Endometrial microvascular endothelial cells (primary cell): Measurements from ENCODE around the gene ABHD15. TPM values are rescaled to one million over a fixed set of nuclear protein-coding genes. Genes with fewer than 3 reads are reported as not detected.

ENCODE experiments used
- in situ Hi-C: cut with HindIII; loops from 2 replicates; pipeline ENCODE4 v1.10.0; 2017; ENCODE audit warnings: low sequenced_read_pairs, low pct_unique_long_range_greater_than_20kb; ENCODE audit errors: inconsistent ontology term
- total RNA-seq: library from RNA; depleted of rRNA; stranded (reverse); fragments of >200 nt; gene quantifications from one replicate; pipeline ENCODE4 v1.2.3, GENCODE V29; 2015; ENCODE audit errors: inconsistent ontology term

The ABHD15 gene
- total RNA-seq, 1 donor from 2014 or later: 7.7 TPM

DNA sequence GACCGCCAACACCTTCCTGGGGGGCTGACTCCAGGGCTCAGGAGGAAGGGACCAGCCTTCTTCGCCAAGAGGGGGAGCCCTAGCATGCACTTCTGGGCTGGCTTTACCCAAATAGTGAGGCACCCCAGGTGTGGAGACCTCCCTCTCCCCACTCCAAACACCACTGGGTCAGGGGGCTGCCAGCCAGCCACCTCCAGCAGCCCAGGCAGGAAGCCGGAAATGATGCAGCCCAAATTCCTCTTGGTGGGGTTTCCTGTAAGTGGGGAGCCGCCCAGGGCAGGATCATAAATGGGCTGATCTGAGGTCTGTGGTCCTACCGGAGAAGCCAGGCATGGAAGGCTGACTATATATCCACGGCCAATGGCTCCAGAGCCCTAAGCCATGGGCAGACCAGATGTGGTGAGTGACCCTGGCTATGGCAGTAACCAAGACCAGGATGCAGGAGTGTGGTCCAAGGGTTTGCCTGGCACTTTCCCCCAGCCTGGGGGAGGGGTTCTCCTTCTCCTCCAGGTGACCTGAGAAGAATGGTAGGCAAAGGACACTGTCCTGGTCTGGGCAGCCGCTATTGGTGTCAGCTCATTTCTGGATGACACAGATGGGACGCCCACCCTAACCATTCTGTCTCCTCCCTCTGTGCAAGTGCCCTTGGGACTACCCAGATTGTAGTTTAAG, 18.4 kb upstream of the ABHD15 start:
- in situ Hi-C loops: no loop called here

DNA sequence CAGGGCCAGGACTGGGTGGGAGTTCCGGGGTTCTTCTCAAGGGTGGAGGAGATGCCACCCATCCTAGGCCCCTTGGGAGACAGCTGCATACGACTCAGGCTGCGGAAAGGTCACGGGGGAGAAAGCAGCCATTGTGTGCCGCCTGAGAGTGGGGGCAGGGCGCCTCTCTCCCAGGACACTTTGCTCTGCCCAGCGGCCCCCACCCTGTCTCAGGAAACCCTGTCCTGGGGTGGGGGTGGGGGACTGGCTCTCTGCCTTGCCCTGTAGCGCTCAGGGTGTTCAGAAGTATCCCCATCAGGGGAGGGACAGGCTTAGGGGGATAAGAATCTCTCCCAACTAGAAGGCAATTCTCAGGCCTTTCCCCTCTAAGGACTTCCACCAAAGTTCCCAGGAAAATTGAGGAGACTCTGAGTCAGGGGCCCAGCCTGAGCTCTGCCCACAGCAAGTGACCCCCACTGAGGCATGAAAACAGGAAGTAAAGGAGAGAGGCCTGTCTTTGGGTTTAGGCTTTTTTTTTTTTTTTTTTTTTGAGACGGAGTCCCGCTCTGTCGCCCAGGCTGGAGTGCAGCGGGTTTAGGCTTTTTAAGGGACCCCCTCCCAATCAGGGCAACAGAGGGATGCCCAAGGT, 17.7 kb upstream of the ABHD15 start:
- in situ Hi-C loops: no loop called here

DNA sequence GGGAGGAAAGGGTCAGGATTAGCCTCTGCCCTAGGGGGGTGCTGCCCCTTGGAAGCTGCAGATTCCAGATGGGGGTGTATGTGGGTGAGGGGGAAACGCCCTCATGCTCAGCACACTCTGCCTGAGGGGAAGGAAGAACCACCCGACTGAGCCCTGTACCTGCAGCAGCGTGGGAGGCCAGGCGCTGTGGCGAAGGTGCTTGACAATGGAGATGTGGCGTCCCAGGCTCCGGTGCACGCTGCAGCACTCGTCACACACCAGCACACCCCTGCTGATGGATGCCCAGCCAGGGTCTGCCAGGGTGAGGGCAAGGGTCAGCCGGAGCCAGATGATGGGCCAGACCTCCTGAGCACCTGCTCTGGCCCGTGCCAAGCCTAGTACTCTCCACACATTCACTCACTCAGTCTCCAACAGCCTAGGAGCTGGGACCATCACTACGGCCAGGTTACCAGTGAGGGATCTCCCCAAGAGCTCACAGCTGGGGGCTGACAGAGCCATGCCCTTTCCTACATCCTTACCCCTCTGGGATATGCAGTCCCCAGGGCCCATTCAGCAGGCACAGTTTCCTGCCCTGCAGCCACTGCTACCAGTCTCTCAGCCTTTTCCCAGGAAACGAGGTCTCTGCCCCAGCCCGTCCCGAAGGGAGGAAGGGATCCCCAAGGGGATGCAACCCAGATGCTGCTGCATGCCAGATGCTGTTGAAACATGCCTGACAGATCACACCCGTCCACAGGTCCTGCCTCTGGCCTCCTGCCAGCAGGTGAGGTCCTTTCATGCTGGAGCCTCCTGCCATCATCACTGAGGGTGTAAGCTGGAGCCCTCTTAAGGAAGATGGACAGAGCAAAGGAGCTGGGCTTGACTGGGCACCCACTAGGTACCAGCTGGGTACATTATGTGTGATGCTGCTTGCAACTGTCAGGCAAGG, 16.7 kb upstream of the ABHD15 start:
- in situ Hi-C loops: no loop called here

DNA sequence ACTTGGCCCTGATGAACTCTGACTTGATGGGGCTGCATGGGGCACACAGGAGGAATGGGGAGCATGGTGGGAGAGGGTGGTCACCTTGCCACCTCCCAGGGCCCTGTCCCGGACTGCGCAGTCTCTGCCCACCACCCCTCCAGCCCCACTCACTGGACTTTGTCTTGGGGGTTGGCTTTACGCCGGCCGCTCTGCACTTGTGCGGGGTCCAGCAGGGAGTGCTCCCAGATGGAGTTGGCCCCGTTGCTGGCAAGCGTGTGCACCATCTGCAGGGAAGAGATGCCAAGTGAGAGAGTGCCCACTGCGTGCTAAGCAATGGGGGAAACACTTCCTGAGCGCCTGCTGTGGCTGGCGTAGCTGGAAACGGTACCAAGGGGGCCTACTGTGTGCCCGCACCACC, 15.9 kb upstream of the ABHD15 start:
- in situ Hi-C loops: no loop called here

DNA sequence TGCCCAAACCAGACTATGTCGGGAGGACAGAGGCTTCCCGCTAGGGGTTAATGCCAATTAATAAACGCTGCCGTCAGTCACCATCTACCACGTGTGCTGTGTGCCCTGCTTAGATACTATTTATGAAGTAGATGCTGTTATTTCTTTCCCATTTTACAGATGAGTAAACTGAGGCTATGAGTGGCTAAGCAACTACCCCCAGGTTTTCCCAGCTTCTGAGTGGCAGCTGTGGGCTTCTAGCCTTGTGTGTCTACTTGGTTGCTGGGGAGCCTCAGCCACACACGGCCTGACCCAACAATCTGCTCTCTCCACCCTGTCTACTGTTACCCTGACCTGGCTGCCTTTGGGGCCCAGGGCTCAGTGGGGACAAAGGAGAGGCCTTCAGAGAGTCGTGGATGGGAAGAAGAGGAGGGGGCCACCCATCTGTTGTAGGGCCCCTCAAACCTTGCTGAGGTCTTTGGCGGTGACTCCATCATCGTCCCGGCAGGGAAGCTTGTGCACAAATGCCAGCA, 15.5 kb upstream of the ABHD15 start:
- in situ Hi-C loops: no loop called here

DNA sequence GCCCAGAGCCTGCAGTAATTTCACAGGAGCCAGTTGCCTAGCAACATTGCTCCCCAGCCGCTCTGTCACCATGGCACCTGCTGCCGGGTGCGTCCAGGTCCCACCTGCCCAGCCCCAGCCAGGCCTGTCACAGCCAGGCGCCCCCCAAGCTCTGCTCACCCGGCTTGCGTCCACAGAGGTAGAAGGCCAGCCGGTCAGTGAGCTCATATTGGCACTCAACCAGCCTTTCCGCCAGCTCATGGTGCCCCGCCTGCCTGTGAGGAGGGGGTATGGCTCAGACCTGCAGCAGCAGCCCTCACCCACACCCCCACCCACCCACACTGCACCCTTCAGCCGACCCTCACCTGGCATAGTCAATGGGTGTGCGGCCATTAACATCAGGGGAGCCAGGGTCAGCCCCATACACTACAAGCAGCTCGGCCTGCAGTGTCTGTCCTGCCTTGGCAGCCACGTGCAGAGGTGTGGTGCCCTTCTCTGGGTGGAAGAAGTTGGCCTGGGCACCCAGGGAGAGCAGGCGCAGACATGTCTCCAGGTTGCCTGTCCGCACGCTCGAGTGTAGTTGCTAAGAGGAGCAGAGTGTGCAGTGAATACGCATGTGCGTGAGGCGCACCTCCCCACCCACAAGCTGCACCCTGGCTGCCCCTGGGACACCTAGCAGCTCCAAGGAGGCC, 14.9 kb upstream of the ABHD15 start:
- in situ Hi-C loops: no loop called here

DNA sequence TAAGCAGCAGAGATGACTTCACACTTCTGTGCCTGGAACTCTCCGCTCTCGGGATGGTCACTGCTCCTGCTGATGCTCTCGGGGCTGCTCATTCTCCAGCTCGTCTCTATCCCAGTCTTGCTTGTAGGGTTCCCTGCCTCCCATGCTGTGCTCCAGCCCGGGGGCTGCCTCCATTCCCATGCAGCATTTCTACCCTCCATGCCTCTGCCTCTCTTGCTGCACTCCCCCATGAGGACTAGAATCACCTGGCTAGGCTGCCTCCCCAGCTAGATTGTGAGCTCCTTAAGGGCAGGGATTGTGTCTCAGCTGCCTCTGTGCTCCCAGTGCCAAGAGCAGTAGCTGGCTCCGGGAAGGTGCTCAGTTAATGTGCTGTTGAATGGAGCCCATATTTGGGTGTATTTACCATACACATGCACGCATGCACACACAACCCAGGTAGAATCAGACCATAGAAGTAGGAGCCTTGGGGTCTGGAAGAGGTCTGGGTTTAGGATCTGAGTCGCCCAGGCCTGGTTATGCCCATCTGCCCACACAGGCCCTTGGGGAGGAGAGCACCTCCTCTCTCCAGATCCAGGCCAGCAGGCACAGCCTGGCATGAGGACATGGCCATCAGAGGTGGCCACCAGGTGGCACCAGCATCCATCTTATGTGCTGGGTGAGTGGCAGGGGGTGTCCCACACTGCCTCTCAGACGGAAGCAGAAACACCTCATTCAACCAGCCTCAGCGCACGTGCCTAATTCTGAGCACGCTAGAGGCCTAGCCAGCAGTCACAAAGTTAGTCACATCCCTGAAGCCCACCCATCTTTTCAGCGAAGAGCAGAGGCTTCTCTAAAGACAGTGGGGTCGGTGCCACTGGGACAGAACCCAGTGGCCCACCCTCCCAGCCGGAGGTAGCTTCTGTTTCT, 13.3 kb upstream of the ABHD15 start:
- in situ Hi-C loops: no loop called here

DNA sequence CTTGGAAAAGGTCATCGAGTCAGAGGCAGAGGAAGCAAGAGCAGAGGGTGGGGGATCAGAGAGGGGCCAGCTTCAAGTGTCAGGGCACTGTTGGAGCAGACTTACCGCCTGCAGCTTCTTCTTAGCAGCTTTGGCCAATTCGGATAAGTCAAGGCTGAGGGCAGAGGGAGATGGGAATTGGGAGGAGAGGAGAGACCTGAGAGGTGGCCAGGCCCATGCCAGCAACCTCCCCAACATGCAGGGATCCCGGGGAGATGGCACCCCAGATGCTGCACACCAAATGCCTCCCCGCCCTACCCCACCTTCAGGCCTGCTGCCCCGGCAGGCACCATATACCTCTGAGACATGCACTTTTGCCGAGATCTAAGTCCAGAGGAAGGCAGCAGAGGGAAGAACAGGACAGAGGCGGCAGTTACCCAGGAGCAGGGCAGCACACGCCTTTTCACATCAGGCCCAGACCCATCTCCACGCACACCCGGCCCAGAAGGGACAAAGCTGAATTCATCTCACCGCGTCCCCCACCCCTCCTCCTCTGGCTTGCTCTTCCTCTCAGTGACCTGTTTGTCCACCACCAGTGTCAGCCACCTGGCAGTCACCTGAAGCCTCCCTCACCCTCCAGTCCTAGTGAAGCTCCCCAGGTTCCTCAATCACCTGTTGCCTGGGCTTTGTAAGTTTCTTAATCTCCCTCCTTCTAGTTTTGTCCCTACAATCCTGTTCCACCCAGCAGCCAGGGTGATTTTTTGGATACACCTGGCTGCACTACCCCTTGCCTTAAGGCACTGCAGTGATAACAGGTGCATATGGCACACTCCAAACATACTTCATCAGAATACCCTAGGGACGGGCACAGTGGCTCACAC, 12.0 kb upstream of the ABHD15 start:
- in situ Hi-C loops: no loop called here

DNA sequence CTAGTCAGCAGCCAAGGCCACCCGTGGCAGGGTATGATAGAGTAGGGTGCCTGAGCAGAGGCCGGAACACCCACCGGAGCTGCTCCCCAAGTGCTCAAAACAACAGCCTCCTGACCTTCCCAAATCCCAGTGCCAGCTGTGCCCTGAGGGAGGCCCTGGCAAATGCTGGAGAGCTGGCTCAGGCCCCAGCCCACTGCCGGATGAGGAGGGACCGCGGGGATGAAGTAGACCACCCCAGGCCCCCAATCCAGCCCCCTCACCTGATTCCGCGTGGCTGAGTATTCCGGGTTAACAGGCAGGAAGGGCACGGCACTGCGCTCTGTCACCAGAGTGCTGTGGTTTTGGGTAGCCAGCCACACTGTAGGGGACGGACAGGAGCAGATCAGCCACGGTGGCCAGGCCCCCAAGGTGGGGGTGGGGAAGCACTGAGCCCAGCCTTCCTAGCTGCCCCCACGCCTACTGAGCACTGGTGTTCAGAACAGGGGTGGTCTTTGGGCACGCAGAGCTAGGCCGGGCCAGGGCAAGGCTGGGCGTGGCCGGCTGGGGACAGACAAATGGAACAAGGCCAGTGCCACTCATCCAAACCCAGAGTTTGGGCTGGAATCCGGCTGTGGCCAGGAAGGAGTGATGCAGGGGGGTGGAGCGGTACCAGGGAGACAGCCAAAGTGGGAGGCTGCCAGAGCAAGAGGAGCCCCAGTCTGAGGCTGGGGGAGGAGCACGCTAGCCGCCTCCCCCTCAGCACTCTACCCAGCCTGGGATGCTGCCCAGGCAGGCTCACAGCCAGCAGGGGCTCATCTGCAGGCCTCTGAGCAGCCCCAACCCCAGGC, 10.8 kb upstream of the ABHD15 start:
- in situ Hi-C loops: no loop called here

DNA sequence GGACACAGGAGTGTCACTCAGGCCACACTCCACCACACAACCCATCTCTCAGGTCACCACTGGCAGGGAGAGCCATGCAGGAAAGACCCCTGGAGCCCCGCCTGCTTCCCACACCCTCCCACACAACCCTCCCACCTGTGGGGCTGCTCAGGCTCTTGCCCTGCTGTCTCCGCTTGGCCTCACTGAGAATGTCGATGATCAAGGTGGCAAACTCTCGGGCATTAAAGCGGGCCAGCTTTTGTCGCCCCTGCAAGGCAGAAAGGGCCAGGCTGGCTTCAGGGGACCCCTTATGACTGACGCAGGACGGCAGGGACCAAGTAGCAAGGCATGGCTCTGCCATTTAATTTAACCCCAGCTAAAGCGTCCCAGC, 10.1 kb upstream of the ABHD15 start:
- in situ Hi-C loops: no loop called here

DNA sequence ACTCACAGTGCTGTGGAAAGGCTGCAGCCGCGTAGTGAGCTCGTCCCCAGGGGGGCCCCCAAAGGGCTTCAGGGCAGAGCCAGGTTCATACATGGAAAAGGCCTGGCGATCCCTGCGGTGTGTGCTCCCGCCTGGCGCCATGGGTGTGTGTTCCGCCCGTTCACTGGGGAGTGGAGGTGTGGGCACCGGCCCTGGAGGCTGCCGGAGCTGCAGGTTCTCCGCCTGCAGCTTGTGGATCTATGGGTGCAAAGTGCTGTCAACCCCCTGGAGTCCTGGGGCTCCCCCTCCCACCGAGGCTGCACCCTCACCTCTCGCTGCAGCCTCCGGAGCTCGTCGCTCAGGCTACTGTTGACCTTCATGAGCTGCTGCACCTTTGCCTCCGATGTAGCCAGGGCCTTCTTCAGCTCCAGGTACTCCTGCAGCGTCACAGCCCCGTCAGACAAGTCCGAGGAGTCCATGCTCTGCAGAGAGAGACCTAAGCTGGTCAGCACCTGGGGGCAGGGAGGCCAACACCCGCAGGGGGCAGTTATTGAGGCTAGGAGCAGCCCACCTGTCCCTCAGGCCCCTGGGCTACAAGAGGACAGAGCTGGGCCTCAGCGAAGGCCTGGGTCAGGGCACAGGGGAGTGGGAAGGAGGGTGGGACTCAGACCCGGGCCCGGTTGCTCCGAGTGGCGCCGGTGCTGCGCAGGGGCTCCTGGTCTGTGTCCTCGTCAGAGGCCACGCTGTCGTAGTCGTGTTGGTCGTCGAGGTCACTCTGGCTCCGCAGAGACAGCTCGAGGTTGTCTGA, 9.6 kb upstream of the ABHD15 start:
- in situ Hi-C loops: no loop called here

DNA sequence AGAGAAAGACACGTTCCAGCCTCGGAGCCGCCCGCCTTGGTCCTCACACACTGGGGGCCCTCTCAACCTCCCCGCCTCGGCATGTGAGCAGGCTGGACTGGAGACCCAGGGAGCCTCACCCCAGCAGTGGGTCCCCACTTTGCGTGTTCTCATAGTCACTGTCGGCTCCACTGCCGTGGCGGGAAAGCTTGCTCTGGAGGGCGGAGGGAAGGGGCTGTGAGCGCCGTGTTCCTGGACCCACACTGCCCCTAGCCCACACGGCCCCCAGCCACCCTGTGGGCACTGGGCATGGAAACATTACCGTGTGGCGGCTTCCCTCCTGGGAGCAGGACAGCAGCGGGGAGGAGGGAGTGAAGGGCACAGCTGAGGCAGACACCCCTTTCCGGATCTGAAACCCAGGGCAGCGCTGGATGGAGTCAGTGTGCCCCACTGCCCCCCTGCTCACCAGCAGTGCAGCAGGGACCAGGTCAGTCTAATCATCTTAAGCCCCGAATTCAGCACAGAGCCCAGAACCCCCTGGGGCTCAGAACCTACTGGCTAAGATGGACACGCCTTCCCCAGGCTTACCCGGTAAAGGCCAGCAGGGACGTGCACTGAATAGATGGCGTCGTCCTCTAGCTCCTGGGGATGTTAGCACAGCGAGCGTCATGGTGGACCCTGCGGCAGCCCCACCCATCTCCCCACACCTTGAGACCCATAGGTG, 8.8 kb upstream of the ABHD15 start:
- in situ Hi-C loops: no loop called here

DNA sequence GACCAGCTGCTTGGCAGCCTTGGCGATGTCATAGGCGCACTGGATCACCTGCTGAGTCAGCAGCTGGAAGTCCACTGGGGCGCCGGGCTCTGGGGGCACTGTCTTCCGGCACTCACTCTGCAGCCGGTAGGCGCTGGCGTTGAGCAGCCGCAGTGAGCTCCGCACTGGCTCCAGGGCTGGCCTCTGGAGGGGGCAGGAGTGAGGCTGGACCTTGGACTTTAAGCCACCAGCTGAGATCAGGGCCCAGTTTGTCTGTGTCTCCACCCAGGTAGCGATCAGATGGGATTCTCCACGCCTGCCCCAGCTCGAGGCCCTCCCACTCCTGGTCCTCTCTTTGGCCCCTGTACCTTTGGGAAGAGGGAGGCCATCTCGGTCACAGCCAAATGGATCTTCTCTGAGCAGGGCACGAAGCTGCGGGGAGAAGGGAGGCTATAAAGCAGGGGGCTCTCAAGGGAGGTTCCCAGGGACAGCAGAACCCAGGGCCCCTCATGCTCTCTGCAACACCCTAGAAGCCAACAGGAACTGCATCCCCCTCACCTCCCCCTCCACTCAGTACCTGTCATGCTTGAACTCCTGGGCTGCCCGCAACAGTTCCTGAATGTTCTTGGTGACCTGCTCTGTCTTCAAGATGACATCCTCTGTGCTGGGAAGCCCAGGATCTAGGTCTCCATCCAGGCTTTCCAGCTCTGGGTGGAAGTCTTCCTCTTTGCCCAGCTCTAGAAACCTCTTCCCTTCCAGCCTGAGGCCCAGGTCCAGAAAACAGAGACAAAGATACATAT, 8.1 kb upstream of the ABHD15 start:
- in situ Hi-C loops: no loop called here

DNA sequence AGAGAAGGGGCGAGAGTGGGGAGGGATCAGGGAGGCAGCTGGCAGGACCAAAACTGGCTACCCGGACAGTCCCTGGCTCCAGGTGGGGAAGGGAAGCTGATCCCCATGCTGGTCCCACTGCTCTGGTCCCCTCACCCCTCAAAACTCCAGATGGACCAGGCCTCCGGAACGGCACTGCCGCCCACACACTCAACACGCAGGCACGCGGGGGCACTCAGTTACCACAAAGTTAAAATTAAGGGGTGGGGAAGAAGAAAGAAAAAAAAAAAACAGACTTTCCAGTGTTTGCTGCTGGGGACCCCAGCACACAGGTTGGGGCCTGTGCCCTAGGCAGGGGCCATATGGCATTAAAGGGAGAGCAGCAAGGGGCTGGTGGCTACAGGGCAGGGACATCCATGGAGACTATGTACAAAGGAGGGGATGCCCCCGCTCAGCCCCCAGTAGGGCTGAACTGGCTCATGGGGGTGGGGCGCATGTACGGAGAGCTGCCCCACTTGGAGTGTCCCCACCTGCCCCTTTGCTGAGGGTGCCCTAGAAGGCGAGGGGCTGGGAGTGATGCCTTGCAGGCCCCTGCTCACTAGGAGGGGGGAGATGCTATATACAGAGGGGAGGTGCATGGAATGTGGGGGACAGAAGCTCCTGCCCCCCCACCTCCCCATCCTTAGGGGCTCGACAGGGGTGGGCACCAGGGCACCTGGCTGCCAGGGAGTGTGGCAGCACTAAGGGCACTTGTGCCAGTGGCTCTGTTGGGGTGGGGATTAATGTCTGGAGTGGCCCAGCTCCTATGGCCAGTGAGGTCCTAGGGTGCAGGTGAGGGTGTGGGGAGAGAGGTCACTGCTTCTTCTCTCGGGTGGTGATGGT, 7.3 kb upstream of the ABHD15 start:
- in situ Hi-C loops: no loop called here
